ENCODE data around the gene TFF1.

Gene TFF1

DNA sequence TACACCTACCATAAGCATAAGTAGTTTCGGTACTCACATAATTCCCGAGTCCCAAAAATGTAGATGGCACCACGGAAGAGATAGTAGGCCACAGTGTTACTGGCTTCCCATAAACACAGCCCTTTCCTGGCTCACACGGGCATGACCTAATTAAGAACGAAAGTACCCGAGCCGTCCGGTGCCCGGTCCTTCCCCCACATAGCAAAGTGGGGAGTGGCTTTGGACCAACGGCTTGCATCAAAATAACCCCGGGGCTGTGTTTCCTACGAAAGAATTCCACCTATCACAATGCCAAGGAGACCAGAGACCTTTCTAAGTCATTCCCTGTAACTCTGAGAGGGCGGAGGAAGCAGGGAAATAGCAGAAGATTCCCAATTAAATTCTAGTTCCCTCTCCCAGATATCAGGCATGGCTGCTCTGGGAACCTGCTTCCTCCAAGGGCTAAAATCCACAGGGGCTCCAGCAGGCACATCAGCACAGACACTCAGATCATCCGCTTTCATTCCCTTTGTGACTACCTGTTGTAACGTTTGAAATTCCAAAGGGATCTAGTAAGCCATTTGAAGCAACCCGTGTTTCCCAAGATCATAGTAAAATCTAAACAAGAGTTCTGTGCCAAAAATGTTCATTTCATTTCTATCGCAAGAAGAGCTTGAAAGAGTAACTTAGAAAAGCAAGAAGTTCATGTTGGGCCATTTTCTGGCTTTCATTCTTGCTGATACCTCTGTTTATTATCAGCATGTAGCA is 29.7 kb upstream of the TFF1 start, which contains the start of gene TMPRSS3:
TSS of gene TMPRSS3 (minus strand) at position 148 of the 747 bp plus-strand sequence. CDS start 635 bp downstream, outside the sequence.
- H3K14ac ChIP-seq (ENCODE audit: low read length): no peak within 1 kb of the TSS
- H2BK12ac ChIP-seq (ENCODE audit: low read length): no peak within 1 kb of the TSS
- no peaks in the 10 kb centered on the region for H3K36me3 ChIP-seq (replicated peaks in 1 of 2; ENCODE audit: control insufficient read depth in 2 of 2, insufficient read depth in 2 of 2, low read length in 2 of 2)
- no peak within 1 kb of the TSS for H3K4me2 ChIP-seq (ENCODE audit: insufficient read depth, low read length, poor library complexity, severe bottlenecking)
- no peak within 1 kb of the TSS for H3K27ac ChIP-seq (replicated peaks; ENCODE audit: low read length)
- no peak within 1 kb of the TSS for H3K9ac ChIP-seq (ENCODE audit: low read depth, low read length, poor library complexity)
- H3K4ac ChIP-seq (ENCODE audit: low read length): no peak within 1 kb of the TSS
- WGBS, 2 donors (ENCODE audit: extremely low coverage in 2 of 2, insufficient read length in 2 of 2, insufficient replicate concordance in 1 of 2): no CpG with 5 or more reads among the region's 17 CpGs
- no peaks in the 10 kb centered on the region for H3K79me1 ChIP-seq (ENCODE audit: low read depth, low read length)
- peak within 1 kb of the TSS; percentile 48 for H4K91ac ChIP-seq (ENCODE audit: low read depth, low read length, poor library complexity)
- H4K8ac ChIP-seq (ENCODE audit: low read depth, low read length): no peak within 1 kb of the TSS
- H2BK120ac ChIP-seq (ENCODE audit: low read depth, low read length): no peak within 1 kb of the TSS
- no peak within 1 kb of the TSS for H3K4me3 ChIP-seq (ENCODE audit: low read length in 2 of 2)
- H3K4me1 ChIP-seq (ENCODE audit: control insufficient read depth in 2 of 2, insufficient read depth in 1 of 2, low read depth in 1 of 2, low read length in 2 of 2): no peaks in the 10 kb centered on the region
- H2AK5ac ChIP-seq (ENCODE audit: low read depth, low read length): no peak within 1 kb of the TSS
- no peak within 1 kb of the TSS for H2BK15ac ChIP-seq (ENCODE audit: low read length)
- H3K27me3 ChIP-seq (ENCODE audit: control insufficient read depth in 3 of 3, insufficient read depth in 3 of 3, low read depth in 1 of 3, low read length in 3 of 3): peaks cover 0 to 2% (median 0%) of the 10 kb centered on the region in 3 experiments
- H3K9me3 ChIP-seq (replicated peaks in 1 of 2; ENCODE audit: control insufficient read depth in 2 of 2, insufficient read depth in 1 of 2, low read depth in 1 of 2, low read length in 2 of 2): no peaks in the 10 kb centered on the region
- no peak for DNase-seq (ENCODE audit: low spot score)
- H2BK5ac ChIP-seq (ENCODE audit: low read length): no peak within 1 kb of the TSS
- H3K18ac ChIP-seq (ENCODE audit: low read length): no peak within 1 kb of the TSS
- no peak within 1 kb of the TSS for H3K23ac ChIP-seq (ENCODE audit: low read depth, low read length, poor library complexity)
- no peak within 1 kb of the TSS for H2AFZ ChIP-seq (ENCODE audit: low read length)

DNA sequence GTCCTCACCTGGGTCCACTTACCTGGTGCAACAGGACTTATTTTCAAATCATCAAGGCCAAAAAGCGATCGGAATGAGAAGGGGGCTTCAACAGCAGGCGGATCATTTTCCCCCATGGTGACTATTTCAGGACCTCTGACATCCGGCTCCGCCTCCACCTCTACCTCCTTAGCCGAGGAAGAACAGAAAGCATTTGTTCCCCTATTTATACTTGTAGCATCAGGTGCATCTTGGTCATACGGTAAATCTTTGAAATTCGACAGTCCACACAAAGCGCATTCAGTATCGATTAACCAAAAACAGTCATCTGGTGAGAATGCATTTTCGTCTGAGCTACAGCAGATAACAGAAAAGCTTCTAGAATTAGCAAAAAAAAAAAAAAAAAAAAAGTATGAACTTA is 29.0 kb upstream of the TFF1 start:
- WGBS, 2 donors (ENCODE audit: extremely low coverage in 2 of 2, insufficient read length in 2 of 2, insufficient replicate concordance in 1 of 2): no CpG with 5 or more reads among the region's 11 CpGs
- no peak overlapping the region for H3K27ac ChIP-seq (replicated peaks; ENCODE audit: low read length)
- H3K4me1 ChIP-seq (ENCODE audit: control insufficient read depth in 2 of 2, insufficient read depth in 1 of 2, low read depth in 1 of 2, low read length in 2 of 2): no peaks in the 10 kb centered on the region
- no peaks in the 10 kb centered on the region for H3K36me3 ChIP-seq (replicated peaks in 1 of 2; ENCODE audit: control insufficient read depth in 2 of 2, insufficient read depth in 2 of 2, low read length in 2 of 2)
- no peak overlapping the region for H3K14ac ChIP-seq (ENCODE audit: low read length)
- no peak overlapping the region for H2BK5ac ChIP-seq (ENCODE audit: low read length)
- DNase-seq (ENCODE audit: low spot score): no peak
- no peak overlapping the region for H3K4me2 ChIP-seq (ENCODE audit: insufficient read depth, low read length, poor library complexity, severe bottlenecking)
- no peak overlapping the region for H2BK120ac ChIP-seq (ENCODE audit: low read depth, low read length)
- no peaks in the 10 kb centered on the region for H3K79me1 ChIP-seq (ENCODE audit: low read depth, low read length)
- H2BK12ac ChIP-seq (ENCODE audit: low read length): no peak overlapping the region
- H3K23ac ChIP-seq (ENCODE audit: low read depth, low read length, poor library complexity): no peak overlapping the region
- no peak overlapping the region for H2BK15ac ChIP-seq (ENCODE audit: low read length)
- no peak overlapping the region for H3K9ac ChIP-seq (ENCODE audit: low read depth, low read length, poor library complexity)
- peaks cover 0 to 1% of the 10 kb centered on the region in 2 donors for H3K9me3 ChIP-seq (replicated peaks in 1 of 2; ENCODE audit: control insufficient read depth in 2 of 2, insufficient read depth in 1 of 2, low read depth in 1 of 2, low read length in 2 of 2)
- no peak overlapping the region for H3K4ac ChIP-seq (ENCODE audit: low read length)
- H3K27me3 ChIP-seq (ENCODE audit: control insufficient read depth in 3 of 3, insufficient read depth in 3 of 3, low read depth in 1 of 3, low read length in 3 of 3): peaks cover 0 to 2% (median 0%) of the 10 kb centered on the region in 3 experiments
- no peak overlapping the region for H2AFZ ChIP-seq (ENCODE audit: low read length)
- H2AK5ac ChIP-seq (ENCODE audit: low read depth, low read length): no peak overlapping the region
- no peak overlapping the region for H4K8ac ChIP-seq (ENCODE audit: low read depth, low read length)
- no peak overlapping the region for H3K18ac ChIP-seq (ENCODE audit: low read length)
- no peak overlapping the region for H3K4me3 ChIP-seq (ENCODE audit: low read length in 2 of 2)
- H4K91ac ChIP-seq (ENCODE audit: low read depth, low read length, poor library complexity): no peak overlapping the region

DNA sequence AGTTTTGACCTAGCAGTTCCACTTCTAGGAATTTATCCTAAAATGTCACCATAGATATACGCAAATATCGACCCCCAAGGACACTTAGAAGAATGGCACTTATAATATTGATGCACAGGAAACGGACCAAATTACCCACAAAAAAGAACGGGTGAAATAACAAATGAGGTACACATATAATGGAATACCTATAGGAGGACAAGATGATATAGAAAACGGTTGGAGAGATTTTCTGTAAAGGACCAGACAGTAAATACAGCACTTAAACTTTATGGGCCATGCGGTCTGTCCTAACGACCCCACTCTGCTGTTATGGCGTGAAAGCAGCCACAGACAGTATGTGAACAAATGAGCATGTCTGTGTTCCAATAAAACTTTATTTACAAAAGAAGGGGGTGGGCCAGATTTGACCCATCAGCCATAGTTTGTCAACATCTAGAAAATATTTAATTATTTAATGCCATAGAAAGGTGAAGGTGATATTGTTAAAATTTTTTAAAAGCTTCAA is 27.2 kb upstream of the TFF1 start:
- Histone ChIP-seq H3K36me3 (replicated peaks in 1 of 2; ENCODE audit: control insufficient read depth in 2 of 2, insufficient read depth in 2 of 2, low read length in 2 of 2) (no peaks in the 10 kb centered on the region), H2BK5ac (ENCODE audit: low read length) (no peak overlapping the region), H2AK5ac (ENCODE audit: low read depth, low read length) (no peak overlapping the region), H2BK120ac (ENCODE audit: low read depth, low read length) (no peak overlapping the region), H2BK12ac (ENCODE audit: low read length) (no peak overlapping the region), H3K14ac (ENCODE audit: low read length) (no peak overlapping the region), H3K9ac (ENCODE audit: low read depth, low read length, poor library complexity) (no peak overlapping the region), H4K8ac (ENCODE audit: low read depth, low read length) (no peak overlapping the region), H3K79me1 (ENCODE audit: low read depth, low read length) (no peaks in the 10 kb centered on the region), H3K27me3 (ENCODE audit: control insufficient read depth in 3 of 3, insufficient read depth in 3 of 3, low read depth in 1 of 3, low read length in 3 of 3) (peaks cover 0 to 2% (median 0%) of the 10 kb centered on the region in 3 experiments), H3K18ac (ENCODE audit: low read length) (no peak overlapping the region), H2AFZ (ENCODE audit: low read length) (no peak overlapping the region), H3K4me1 (ENCODE audit: control insufficient read depth in 2 of 2, insufficient read depth in 1 of 2, low read depth in 1 of 2, low read length in 2 of 2) (peaks cover 0 to 12% of the 10 kb centered on the region in 2 donors), H3K4me3 (ENCODE audit: low read length in 2 of 2) (no peak overlapping the region), H3K27ac (replicated peaks; ENCODE audit: low read length) (no peak overlapping the region), H2BK15ac (ENCODE audit: low read length) (no peak overlapping the region), H3K23ac (ENCODE audit: low read depth, low read length, poor library complexity) (no peak overlapping the region), H3K4me2 (ENCODE audit: insufficient read depth, low read length, poor library complexity, severe bottlenecking) (no peak overlapping the region), H3K4ac (ENCODE audit: low read length) (no peak overlapping the region), H3K9me3 (replicated peaks in 1 of 2; ENCODE audit: control insufficient read depth in 2 of 2, insufficient read depth in 1 of 2, low read depth in 1 of 2, low read length in 2 of 2) (peaks cover 0 to 1% of the 10 kb centered on the region in 2 donors), H4K91ac (ENCODE audit: low read depth, low read length, poor library complexity) (no peak overlapping the region)
- no CpG with 5 or more reads among the region's 8 CpGs for WGBS, 2 donors (ENCODE audit: extremely low coverage in 2 of 2, insufficient read length in 2 of 2, insufficient replicate concordance in 1 of 2)
- no peak for DNase-seq (ENCODE audit: low spot score)

DNA sequence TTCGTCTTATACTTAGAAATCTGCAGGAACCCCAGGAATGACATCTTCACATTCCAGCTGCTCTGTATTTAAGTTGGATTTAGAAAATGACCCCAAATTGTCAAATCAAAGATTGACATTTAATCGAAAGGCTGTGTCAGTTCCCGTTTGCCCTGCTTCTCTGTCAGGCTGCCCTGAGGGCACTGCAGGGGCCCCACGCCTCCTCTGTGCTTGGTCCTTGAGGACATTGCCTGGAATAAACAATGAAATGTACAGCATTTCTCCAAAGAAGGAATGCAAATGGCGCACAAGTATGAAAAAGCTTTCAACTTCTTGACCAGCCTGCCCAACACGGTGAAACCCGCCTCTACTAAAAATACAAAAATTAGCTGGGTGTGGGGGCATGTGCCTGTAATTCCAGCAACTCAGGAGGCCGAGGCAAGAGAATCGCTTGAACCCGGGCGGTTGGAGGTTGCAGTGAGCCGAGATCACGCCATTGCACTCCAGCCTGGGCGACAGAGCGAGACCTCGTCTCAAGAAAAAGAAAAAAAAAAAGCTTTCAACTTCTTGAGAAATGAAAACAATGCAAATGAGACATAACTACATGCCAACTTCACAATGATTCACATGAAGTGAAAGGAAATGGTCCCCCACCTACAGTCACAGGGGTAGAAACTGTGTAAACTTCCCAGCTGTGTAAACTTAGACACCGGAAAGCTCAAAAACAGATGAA is 26.6 kb upstream of the TFF1 start:
- H3K4me3 ChIP-seq (ENCODE audit: low read length in 2 of 2): no peak overlapping the region
- peaks cover 0 to 3% of the 10 kb centered on the region in 2 donors for H3K9me3 ChIP-seq (replicated peaks in 1 of 2; ENCODE audit: control insufficient read depth in 2 of 2, insufficient read depth in 1 of 2, low read depth in 1 of 2, low read length in 2 of 2)
- H2AFZ ChIP-seq (ENCODE audit: low read length): no peak overlapping the region
- H2BK5ac ChIP-seq (ENCODE audit: low read length): no peak overlapping the region
- no peak overlapping the region for H2BK120ac ChIP-seq (ENCODE audit: low read depth, low read length)
- H3K27ac ChIP-seq (replicated peaks; ENCODE audit: low read length): no peak overlapping the region
- no peaks in the 10 kb centered on the region for H3K36me3 ChIP-seq (replicated peaks in 1 of 2; ENCODE audit: control insufficient read depth in 2 of 2, insufficient read depth in 2 of 2, low read length in 2 of 2)
- H3K4me2 ChIP-seq (ENCODE audit: insufficient read depth, low read length, poor library complexity, severe bottlenecking): no peak overlapping the region
- no peak overlapping the region for H4K91ac ChIP-seq (ENCODE audit: low read depth, low read length, poor library complexity)
- WGBS, 2 donors (ENCODE audit: extremely low coverage in 2 of 2, insufficient read length in 2 of 2, insufficient replicate concordance in 1 of 2): no CpG with 5 or more reads among the region's 17 CpGs
- no peak overlapping the region for H2BK15ac ChIP-seq (ENCODE audit: low read length)
- no peak overlapping the region for H2BK12ac ChIP-seq (ENCODE audit: low read length)
- H3K9ac ChIP-seq (ENCODE audit: low read depth, low read length, poor library complexity): no peak overlapping the region
- no peak for DNase-seq (ENCODE audit: low spot score)
- no peak overlapping the region for H2AK5ac ChIP-seq (ENCODE audit: low read depth, low read length)
- no peak overlapping the region for H3K18ac ChIP-seq (ENCODE audit: low read length)
- peaks cover 0 to 2% (median 0%) of the 10 kb centered on the region in 3 experiments for H3K27me3 ChIP-seq (ENCODE audit: control insufficient read depth in 3 of 3, insufficient read depth in 3 of 3, low read depth in 1 of 3, low read length in 3 of 3)
- no peak overlapping the region for H3K23ac ChIP-seq (ENCODE audit: low read depth, low read length, poor library complexity)
- H4K8ac ChIP-seq (ENCODE audit: low read depth, low read length): no peak overlapping the region
- no peaks in the 10 kb centered on the region for H3K79me1 ChIP-seq (ENCODE audit: low read depth, low read length)
- H3K4ac ChIP-seq (ENCODE audit: low read length): no peak overlapping the region
- H3K14ac ChIP-seq (ENCODE audit: low read length): no peak overlapping the region
- peaks cover 0 to 12% of the 10 kb centered on the region in 2 donors for H3K4me1 ChIP-seq (ENCODE audit: control insufficient read depth in 2 of 2, insufficient read depth in 1 of 2, low read depth in 1 of 2, low read length in 2 of 2)
